ENCODE data around the gene GZMM. TPM values are rescaled to one million over a fixed set of nuclear protein-coding genes. Genes with fewer than 3 reads are reported as not detected.

GZMM gene
- polyA plus RNA-seq, 1 experiment: not detected

DNA sequence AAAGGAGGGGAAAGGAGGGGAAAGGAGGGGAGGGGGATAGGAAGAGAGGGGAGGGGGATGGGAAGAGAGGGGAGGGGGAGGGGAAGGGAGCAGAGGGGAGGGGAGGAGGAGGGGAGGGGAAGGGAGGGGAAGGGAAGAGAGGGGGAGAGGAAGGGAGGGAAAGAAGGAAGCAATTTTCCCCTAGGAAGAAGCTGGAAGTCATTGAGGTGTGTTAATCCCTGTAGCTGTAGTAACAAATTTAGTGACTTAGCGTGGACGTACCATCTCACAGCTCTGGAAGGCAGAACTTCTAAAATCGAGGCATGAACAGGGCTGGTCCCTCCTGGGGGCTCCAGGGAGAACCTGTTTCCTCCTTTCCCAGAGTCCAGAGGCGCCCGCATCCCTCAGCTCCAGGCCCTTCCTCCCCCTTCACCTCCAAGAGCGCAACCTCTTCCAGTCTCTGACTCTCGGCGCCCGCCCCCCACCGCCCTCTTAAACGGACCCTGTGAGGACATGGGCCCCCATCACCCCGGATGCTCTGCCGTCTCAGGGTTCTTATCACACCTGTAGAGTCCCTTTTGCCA, 17.9 kb upstream of the GZMM start:
- TF ChIP-seq, protein P1, sequence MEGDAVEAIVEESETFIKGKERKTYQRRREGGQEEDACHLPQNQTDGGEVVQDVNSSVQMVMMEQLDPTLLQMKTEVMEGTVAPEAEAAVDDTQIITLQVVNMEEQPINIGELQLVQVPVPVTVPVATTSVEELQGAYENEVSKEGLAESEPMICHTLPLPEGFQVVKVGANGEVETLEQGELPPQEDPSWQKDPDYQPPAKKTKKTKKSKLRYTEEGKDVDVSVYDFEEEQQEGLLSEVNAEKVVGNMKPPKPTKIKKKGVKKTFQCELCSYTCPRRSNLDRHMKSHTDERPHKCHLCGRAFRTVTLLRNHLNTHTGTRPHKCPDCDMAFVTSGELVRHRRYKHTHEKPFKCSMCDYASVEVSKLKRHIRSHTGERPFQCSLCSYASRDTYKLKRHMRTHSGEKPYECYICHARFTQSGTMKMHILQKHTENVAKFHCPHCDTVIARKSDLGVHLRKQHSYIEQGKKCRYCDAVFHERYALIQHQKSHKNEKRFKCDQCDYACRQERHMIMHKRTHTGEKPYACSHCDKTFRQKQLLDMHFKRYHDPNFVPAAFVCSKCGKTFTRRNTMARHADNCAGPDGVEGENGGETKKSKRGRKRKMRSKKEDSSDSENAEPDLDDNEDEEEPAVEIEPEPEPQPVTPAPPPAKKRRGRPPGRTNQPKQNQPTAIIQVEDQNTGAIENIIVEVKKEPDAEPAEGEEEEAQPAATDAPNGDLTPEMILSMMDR (IDR thresholded peaks at IDR 0.05; ENCODE audit: low read depth, low read length): no peak
- Histone ChIP-seq H3K27me3 (ENCODE audit: control insufficient read depth, insufficient read depth, low read length) (peaks cover 5% of the 10 kb centered on the region), H3K4me3 (ENCODE audit: low read depth, low read length) (no peak overlapping the region), H3K9me3 (ENCODE audit: control insufficient read depth, insufficient read depth, low read length) (peaks cover 24% of the 10 kb centered on the region), H3K27ac (ENCODE audit: low read depth, low read length) (no peak overlapping the region)
- ChIA-PET CTCF (interaction anchor here (1.1 kb wide), 1 partner anchor 15 kb away, joined by 5 read pairs; no protein-coding TSS in a partner anchor), POLR2A (interaction anchor here (0.7 kb wide), 1 partner anchor 47 kb away, joined by 4 read pairs; no protein-coding TSS in a partner anchor)
- no peak for DNase-seq (ENCODE audit: low read depth, low spot score)

- H3K9me3 ChIP-seq (ENCODE audit: control insufficient read depth, insufficient read depth, low read length): peaks cover 4% of the 10 kb centered on the region; the same call in 1 of the 2 replicates
- no peak for DNase-seq (ENCODE audit: low read depth, low spot score)
- POLR2A ChIA-PET: interaction anchor here (0.6 to 2.1 kb wide), 5 partner anchors 15 to 53 kb away, joined by 3 to 10 read pairs (median 5); no protein-coding TSS in a partner anchor
- H3K27ac ChIP-seq (ENCODE audit: low read depth, low read length): peak overlapping the region; percentile 57
- TF ChIP-seq, protein P1 (IDR thresholded peaks at IDR 0.05; ENCODE audit: low read depth, low read length): no peak
- peak overlapping the region; percentile 75 for H3K4me3 ChIP-seq (ENCODE audit: low read depth, low read length)
- CTCF ChIA-PET: interaction anchor here (0.6 to 4.2 kb wide), 3 partner anchors 20 to 51 kb away, joined by 8 to 29 read pairs (median 10); partner anchors contain the start of gene TPGS1
- peaks cover 3% of the 10 kb centered on the region for H3K27me3 ChIP-seq (ENCODE audit: control insufficient read depth, insufficient read depth, low read length)
Measured at GRCh38 chr19:530134-531008, 13.5 kb upstream of the GZMM start.

DNA sequence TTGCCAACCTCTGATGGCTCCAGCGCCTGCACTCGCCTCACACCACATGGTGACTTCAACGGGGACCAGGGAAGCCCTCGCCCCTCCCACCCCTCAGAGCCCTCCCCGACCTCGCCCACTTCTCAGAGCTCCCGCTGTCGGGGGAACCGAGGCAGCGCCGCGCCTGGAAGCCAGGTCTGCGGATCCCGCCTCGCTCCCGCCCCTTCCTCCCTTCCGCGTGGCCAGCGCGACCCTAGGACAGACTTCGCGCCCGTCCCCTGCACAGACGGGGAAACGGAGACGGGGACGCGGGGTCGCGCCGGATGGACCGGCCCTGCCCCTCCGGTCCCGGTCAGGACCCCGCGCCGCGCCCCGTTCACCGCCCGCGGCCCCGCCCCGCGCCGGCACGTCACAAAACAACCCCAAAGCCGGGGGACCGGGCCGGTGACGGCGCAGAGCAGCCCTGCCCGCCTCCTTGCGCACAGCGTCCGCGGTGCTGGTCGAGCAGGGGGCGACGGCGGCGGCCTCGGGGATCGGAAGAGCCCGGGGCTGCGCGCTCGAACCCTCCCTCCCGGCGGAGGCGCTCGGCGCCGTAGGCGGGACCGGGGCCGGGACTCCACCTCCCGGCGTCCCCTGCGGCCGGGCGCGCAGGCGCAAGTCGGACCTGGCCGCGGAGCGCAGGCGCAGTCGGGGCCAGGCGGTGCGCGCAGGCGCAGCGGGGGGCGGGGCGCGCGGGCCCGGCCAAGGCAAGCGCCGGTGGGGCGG, 12.7 kb upstream of the GZMM start:
- H3K9me3 ChIP-seq (ENCODE audit: control insufficient read depth, insufficient read depth, low read length): peaks cover 4% of the 10 kb centered on the region; the same call in 1 of the 2 replicates
- TF ChIP-seq, protein P1 (IDR thresholded peaks at IDR 0.05; ENCODE audit: low read depth, low read length): no peak
- peak; percentile 47 for DNase-seq (ENCODE audit: low read depth, low spot score)
- ChIA-PET CTCF (interaction anchor here (1.0 to 4.2 kb wide), 4 partner anchors 10 to 25 kb away, joined by 3 to 29 read pairs (median 10); partner anchors contain the start of gene TPGS1), POLR2A (interaction anchor here (0.6 to 2.2 kb wide), 7 partner anchors 20 to 44 kb away, joined by 3 to 8 read pairs (median 5); partner anchors contain the start of gene BSG)
- peak overlapping the region; percentile 82 for H3K4me3 ChIP-seq (ENCODE audit: low read depth, low read length)
- peak overlapping the region; percentile 57 for H3K27ac ChIP-seq (ENCODE audit: low read depth, low read length)
- H3K27me3 ChIP-seq (ENCODE audit: control insufficient read depth, insufficient read depth, low read length): peaks cover 3% of the 10 kb centered on the region

DNA sequence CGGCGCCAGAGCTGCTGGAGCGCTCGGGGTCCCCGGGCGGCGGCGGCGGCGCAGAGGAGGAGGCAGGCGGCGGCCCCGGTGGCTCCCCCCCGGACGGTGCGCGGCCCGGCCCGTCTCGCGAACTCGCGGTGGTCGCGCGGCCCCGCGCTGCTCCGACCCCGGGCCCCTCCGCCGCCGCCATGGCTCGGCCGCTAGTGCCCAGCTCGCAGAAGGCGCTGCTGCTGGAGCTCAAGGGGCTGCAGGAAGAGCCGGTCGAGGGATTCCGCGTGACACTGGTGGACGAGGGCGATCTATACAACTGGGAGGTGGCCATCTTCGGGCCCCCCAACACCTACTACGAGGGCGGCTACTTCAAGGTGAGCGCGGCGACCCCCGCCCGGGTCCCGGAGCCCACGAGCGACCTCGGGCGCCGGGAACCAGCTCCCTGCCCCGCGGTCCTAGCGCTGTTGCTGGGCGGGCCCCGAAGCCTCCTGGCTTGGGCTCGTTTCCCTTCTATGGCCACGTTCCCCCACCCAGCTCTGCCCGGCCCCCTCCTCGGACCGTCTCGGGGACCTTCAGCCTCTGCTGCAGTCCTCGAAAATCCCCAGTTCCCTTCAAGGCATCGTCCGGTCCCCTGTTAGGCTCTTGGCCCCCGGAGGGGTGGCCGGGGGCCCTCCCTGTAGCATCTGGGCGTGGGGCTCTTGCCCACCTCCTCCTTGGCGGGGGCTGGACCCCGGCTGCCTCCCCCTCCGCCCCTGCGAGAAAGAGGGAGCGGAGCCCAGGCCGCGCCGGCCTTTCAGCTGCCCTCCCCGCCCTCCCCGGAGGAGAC, 11.9 kb upstream of the GZMM start, which contains the start of gene CDC34:
TSS of gene CDC34 (plus strand) at position 8 of the 808 bp plus-strand sequence. CDS start at position 180, 172 bp downstream.
- H3K27ac ChIP-seq (ENCODE audit: low read depth, low read length): peak within 1 kb of the TSS; percentile 70
- H3K4me3 ChIP-seq (ENCODE audit: low read depth, low read length): peak within 1 kb of the TSS; percentile 82
- no peaks in the 10 kb centered on the region for H3K27me3 ChIP-seq (ENCODE audit: control insufficient read depth, insufficient read depth, low read length)
- no peak for DNase-seq (ENCODE audit: low read depth, low spot score)
- CTCF ChIA-PET: interaction anchor here (0.6 to 4.2 kb wide), 6 partner anchors 10 to 200 kb away, joined by 3 to 29 read pairs (median 3); no protein-coding TSS in a partner anchor
- POLR2A ChIA-PET: interaction anchor here (0.6 to 2.2 kb wide), 7 partner anchors 20 to 44 kb away, joined by 3 to 8 read pairs (median 5); partner anchors contain the start of gene BSG
- peaks cover 4% of the 10 kb centered on the region; the same call in 1 of the 2 replicates for H3K9me3 ChIP-seq (ENCODE audit: control insufficient read depth, insufficient read depth, low read length)
- TF ChIP-seq, protein P1 (IDR thresholded peaks at IDR 0.05; ENCODE audit: low read depth, low read length): no peak

All from AG04450 (cell line).